GM15510 (cell line): ENCODE data around the gene SCML1.

Experiments
- POLR2A ChIP-seq: IDR thresholded peaks from 3 replicates; pipeline ENCODE4 v1.6.1; 2011; ENCODE audit warnings: borderline replicate concordance; ENCODE audit not compliant: insufficient read length; ENCODE audit errors: extremely low read depth

SCML1 gene, protein sequence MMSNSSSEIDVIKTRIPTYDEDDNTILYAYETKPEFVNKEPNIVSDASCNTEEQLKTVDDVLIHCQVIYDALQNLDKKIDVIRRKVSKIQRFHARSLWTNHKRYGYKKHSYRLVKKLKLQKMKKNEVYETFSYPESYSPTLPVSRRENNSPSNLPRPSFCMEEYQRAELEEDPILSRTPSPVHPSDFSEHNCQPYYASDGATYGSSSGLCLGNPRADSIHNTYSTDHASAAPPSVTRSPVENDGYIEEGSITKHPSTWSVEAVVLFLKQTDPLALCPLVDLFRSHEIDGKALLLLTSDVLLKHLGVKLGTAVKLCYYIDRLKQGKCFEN

GRCh38 chrX:17736856-17737709 lies at the start of gene SCML1:
TSS of gene SCML1 (plus strand) at chrX:17737493. CDS start at chrX:17744187, 6,694 bp downstream.
- no peak for TF ChIP-seq POLR2A

GRCh38 chrX:17687648-17688047 lies 49.6 kb upstream of the SCML1 start:
- TF ChIP-seq POLR2A, result no peak

GRCh38 chrX:17689971-17690409 lies 47.3 kb upstream of the SCML1 start:
- no peak for TF ChIP-seq POLR2A

DNA sequence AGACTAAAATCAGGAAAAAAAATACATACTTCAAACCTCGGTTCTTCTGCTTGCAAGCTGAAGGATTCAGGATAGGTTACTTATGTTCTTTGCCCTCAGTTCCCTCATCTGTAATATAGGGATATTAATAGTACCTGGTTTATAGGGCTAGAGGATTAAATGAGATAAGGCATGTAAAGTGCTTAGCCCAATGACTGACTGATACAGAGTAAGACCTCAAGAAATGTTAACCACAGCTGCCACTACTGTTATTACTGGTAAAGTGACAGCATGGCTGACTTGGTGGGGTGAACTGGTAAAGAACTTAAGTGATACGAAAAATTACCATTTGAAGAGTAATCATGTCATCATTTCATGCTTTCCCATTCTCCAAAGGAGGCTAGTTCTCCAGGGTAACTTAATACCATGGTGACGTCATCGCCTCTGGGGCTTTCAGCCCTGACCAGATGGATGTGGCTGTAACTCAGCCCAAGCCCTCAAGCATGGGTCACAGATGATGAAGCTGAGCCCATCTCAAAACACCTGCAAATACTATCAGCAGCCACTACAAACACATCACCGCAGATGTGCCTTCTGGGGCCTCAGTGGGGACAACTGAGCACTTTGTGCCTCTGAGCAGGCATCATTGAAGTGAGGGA lies 44.5 kb upstream of the SCML1 start:
- no peak for TF ChIP-seq POLR2A

GRCh38 chrX:17697191-17697590 lies 40.1 kb upstream of the SCML1 start:
- TF ChIP-seq POLR2A, result no peak

- no peak for TF ChIP-seq POLR2A
These were observed 36.3 kb upstream of the SCML1 start for GRCh38 chrX:17700976-17701375.

DNA sequence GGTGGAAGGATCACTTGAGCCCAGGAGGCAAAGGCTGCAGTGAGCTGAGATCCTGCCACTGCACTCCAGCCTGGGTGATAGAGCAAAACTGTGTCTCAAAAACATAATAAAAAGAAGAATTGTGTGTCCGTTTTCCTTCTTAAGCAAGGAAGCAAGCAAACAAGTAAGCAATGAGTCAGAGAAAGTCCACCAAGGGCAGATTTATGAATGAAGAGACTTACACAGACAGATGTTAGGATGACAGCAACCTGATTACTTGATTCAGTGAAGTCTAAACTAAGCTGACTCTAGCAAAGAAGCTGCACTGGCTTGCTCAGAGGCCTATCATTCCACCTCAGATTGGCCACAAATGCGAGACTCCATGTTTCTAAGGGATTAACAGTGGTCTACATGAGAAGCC lies 34.1 kb upstream of the SCML1 start:
- no peak for TF ChIP-seq POLR2A

- TF ChIP-seq POLR2A, result no peak
These were observed 32.1 kb upstream of the SCML1 start for GRCh38 chrX:17705211-17705610.

DNA sequence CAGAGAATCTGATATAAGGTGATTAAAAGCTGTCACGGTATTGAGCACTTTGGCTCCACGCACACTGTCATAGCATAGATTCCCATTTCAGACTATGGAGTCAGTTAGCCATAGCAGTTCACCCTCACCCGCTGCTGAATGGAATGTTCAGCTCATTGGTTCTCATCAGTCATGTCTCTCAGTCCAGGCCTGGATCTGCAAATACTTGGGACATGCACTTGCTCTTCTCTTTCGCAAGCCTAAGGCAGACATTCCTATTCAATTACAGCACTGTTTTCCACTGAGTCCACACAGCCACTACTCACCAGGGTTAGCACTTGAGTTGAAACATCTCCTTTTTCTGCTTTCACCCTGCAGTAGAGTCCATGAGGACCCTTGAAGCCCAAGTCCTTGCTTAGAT lies 30.6 kb upstream of the SCML1 start:
- TF ChIP-seq POLR2A, result no peak

DNA sequence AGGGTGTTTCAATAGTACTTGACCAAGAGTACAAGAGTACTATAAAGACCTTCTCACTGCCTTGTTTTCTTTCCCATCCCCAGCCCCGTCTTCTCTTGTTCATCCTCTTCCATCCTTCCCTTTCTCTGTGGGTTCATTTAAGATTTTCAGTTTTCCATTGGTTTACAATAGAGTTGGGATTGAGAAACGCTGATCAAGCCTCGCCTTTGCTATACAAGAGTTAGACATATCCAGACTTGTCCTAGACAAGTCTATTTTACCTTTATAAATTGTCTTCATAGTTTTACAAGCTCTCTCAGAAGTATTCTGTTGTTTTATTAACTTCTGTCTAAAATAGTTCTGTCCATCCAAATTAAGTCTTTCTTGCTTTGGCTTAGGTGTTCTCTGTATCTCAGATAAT lies 29.6 kb upstream of the SCML1 start:
- TF ChIP-seq POLR2A, result no peak

DNA sequence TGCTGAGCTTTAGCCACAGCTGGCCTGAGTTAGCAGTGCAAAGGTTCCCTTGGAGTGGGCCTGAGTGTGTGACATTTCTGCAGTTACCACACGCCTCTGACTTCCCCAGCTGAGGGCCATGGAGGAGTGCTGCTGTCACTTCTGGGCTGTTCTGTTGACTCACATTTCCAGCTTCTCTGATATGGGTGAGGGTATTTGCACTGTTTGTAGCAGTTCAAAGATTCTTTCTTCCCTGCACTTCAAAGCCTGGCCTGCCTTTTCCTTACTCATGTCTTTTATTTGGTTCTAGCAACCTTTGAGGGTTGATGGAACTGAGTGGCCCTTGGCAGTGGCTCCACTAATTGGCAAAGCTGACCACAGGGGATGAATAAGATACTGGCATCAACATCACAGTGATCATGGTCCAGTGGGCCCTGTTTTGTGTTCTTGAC lies 26.4 kb upstream of the SCML1 start:
- no peak for TF ChIP-seq POLR2A

DNA sequence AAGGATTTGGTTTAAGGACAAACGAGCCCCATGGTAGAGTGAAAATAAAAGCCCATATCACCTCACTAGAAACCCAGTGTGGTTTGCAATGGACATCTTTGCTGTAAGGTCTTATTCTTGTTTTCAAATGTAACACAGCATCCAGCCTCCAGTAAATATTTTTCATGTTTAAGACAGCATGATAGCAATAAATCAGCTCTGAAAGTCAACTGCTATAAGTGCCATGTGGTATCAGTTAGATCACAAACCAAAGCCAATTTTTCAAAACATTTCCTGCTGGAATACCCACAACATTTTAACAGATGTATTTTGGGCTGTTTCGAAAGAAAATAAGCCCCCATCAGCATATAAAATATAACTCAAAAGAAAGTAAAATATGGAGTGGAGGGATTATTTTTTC lies 24.0 kb upstream of the SCML1 start:
- no peak for TF ChIP-seq POLR2A

GRCh38 chrX:17718649-17719165 lies 18.6 kb upstream of the SCML1 start:
- no peak for TF ChIP-seq POLR2A

- no peak for TF ChIP-seq POLR2A
These were observed 17.6 kb upstream of the SCML1 start for GRCh38 chrX:17719711-17720110.

DNA sequence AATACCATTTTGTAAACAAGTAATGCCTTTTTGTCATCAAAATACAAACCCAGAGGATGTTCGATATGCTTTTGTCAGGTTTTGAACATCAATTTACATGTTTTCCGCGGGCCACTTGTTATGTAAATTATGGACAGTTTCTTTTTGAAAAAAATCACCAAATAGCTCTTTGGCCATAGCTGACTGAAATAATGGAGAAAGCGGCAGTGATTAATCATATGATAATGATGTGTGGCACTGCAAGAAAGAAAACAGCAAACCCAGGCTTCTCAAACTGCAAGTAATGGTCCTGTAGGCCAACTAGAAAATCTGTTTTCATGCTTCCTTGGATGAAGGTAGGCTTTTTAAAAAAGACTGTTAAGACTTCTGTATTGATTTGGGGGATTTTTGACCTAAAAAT lies 15.6 kb upstream of the SCML1 start:
- no peak for TF ChIP-seq POLR2A
